ENCODE measurements around the gene XAGE2.

XAGE2 gene

DNA sequence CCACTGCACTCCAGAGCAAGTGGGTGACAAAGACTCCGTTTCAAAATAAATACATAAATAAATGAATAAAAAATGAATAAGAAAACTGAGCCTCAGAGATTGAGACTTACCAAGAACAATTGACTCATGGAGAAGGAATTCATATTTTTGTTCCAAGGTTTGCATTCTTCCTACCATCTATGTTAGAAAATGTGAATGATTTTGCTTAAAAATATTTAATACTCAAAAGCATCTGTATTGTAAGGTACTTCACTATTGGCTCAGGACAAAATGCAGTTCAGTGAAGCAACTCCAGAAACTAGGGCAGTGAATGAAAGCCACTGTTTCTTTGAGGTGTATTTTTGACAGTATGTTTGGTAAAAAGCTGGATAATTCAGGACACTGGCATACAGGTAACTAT is 54.1 kb downstream of the XAGE2 start:
- H3F3A ChIP-seq (ENCODE audit: insufficient read depth, low read length): no peaks in the 10 kb centered on the region
- no peaks in the 10 kb centered on the region for H3K9me3 ChIP-seq (ENCODE audit: low read length)
- H3K27ac ChIP-seq (ENCODE audit: low read depth, low read length, poor library complexity, severe bottlenecking): no peak overlapping the region
- no peaks in the 10 kb centered on the region for H3K9me2 ChIP-seq (ENCODE audit: low read depth, low read length)
- TF ChIP-seq EZH2 (IDR thresholded peaks at IDR 0.05; ENCODE audit: borderline replicate concordance, low read length) (no peak), CTCF (IDR thresholded peaks at IDR 0.05; ENCODE audit: low read length) (no peak)
- no peak overlapping the region for H2AFZ ChIP-seq (ENCODE audit: low read length)
- H3K27me3 ChIP-seq (ENCODE audit: insufficient read depth, low read length): no peaks in the 10 kb centered on the region
- H3K4me3 ChIP-seq (ENCODE audit: low read depth, low read length, poor library complexity, severe bottlenecking): no peak overlapping the region
- no peaks in the 10 kb centered on the region for H3K79me2 ChIP-seq (ENCODE audit: insufficient read depth, low read length)
- no peaks in the 10 kb centered on the region for H4K20me1 ChIP-seq (ENCODE audit: insufficient read depth, low read length)
- H3K4me1 ChIP-seq (ENCODE audit: insufficient read depth, low read length, severe bottlenecking): no peaks in the 10 kb centered on the region
- H3K36me3 ChIP-seq (ENCODE audit: insufficient read depth, low read length): no peaks in the 10 kb centered on the region
- H3K9ac ChIP-seq (ENCODE audit: low read length): no peak overlapping the region
- no peak overlapping the region for H3K4me2 ChIP-seq (ENCODE audit: low read length)

DNA sequence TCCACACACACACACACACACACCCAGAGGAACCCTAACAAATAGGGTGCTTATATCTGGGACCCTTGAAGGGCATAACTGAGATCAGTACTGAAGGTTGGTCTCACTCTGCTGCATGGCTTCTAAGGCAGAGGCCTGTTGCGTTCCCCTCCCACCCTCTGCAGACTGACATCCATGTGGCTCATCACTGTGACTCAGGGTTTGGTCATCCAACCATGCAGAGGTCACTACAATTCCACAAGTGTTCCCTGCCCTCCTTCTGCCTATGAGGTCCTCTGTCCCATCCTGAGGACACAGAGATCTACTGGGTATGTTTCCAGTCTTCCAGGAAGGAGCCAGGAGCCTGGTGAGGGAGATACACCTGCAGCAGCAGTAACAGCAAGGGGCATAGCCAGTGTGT is 55.8 kb downstream of the XAGE2 start:
- no peaks in the 10 kb centered on the region for H3K9me3 ChIP-seq (ENCODE audit: low read length)
- no peaks in the 10 kb centered on the region for H3K4me1 ChIP-seq (ENCODE audit: insufficient read depth, low read length, severe bottlenecking)
- H3K27ac ChIP-seq (ENCODE audit: low read depth, low read length, poor library complexity, severe bottlenecking): no peak overlapping the region
- no peaks in the 10 kb centered on the region for H3K36me3 ChIP-seq (ENCODE audit: insufficient read depth, low read length)
- no peaks in the 10 kb centered on the region for H4K20me1 ChIP-seq (ENCODE audit: insufficient read depth, low read length)
- no peaks in the 10 kb centered on the region for H3K27me3 ChIP-seq (ENCODE audit: insufficient read depth, low read length)
- no peak for TF ChIP-seq CTCF (IDR thresholded peaks at IDR 0.05; ENCODE audit: low read length)
- TF ChIP-seq EZH2 (IDR thresholded peaks at IDR 0.05; ENCODE audit: borderline replicate concordance, low read length): no peak
- H3K4me2 ChIP-seq (ENCODE audit: low read length): no peak overlapping the region
- H3K4me3 ChIP-seq (ENCODE audit: low read depth, low read length, poor library complexity, severe bottlenecking): no peak overlapping the region
- H3K9ac ChIP-seq (ENCODE audit: low read length): no peak overlapping the region
- no peaks in the 10 kb centered on the region for H3K9me2 ChIP-seq (ENCODE audit: low read depth, low read length)
- H2AFZ ChIP-seq (ENCODE audit: low read length): no peak overlapping the region
- no peaks in the 10 kb centered on the region for H3F3A ChIP-seq (ENCODE audit: insufficient read depth, low read length)
- no peaks in the 10 kb centered on the region for H3K79me2 ChIP-seq (ENCODE audit: insufficient read depth, low read length)

Data from OCI-LY1 (cell line).